HFFc6 (cell line): ENCODE data around the gene CHADL. TPM values are rescaled to one million over a fixed set of nuclear protein-coding genes. Genes with fewer than 3 reads are reported as not detected.
"Not testable (repeated sequence)": the region's sequence is repeated elsewhere in the genome, so short reads cannot be mapped to it uniquely, and the experiment has no call there.

Experiments used
- DNase-seq: peaks from one replicate; pipeline ENCODE4 v3.0.0-alpha.2; 2018
- H3K27ac Mint-ChIP-seq: 2 replicates; pipeline ENCODE4 v1.8.0; 2020; ENCODE audit warnings: mild to moderate bottlenecking, mixed read lengths
- H3K27me3 Mint-ChIP-seq: 2 replicates; pipeline ENCODE4 v1.8.0; 2021; ENCODE audit warnings: mild to moderate bottlenecking, moderate library complexity, mixed read lengths; ENCODE audit not compliant: insufficient read depth
- H3K36me3 Mint-ChIP-seq: 2 replicates; pipeline ENCODE4 v1.8.0; 2021; ENCODE audit warnings: low read depth, mixed read lengths
- H3K4me1 Mint-ChIP-seq: 2 replicates; pipeline ENCODE4 v1.8.0; 2020; ENCODE audit warnings: low read depth, mixed read lengths
- H3K4me3 Mint-ChIP-seq: 2 replicates; pipeline ENCODE4 v1.8.0; 2020; ENCODE audit warnings: mild to moderate bottlenecking, moderate library complexity, mixed read lengths
- H3K9me3 Mint-ChIP-seq: 2 replicates; pipeline ENCODE4 v1.8.0; 2020; ENCODE audit warnings: mild to moderate bottlenecking, mixed read lengths
- total RNA-seq, 6 experiments: library from RNA; stranded (reverse); fragmentation: NEBNext Ultra II Directional; extraction: Animal tissue kit (Norgen Biotek cat#: 25700); gene quantifications; 2 replicates in 1 of 6; 3 replicates in 5 of 6; pipeline ENCODE4 v1.2.3, GENCODE V29; 2021
- TF ChIP-seq, protein P1 (sequence below): fragments of 200-600 bp; sonication (generic); IDR thresholded peaks from 2 replicates; pipeline ENCODE4 v1.5.0; 2021; ENCODE audit warnings: antibody characterized with exemption, mild to moderate bottlenecking

Gene CHADL
- total RNA-seq, 6 experiments from 2014 or later: 0.13 to 0.51 (median 0.45) TPM

DNA sequence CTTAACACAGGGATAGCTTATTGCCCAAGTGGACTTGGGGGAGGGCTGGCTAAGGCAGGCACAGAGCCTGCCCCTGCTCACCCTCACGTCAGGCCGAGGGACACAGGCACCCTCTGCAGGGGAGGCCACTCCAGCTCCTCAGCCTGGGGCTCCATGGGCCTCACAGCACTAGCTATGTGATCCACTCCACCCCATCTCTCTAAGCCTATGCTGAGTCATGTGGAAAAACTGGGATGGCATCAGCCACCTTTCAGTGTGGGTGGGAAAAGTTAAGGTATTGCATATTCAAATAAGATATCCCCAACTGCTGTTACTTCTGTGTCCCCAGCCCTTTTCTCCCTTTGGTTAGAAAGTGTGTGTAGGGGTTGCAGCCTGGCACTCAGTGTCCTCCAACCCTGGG, 23.0 kb upstream of the CHADL start:
- Mint-ChIP-seq H3K36me3 (peaks cover 29% of the 10 kb centered on the region), H3K27me3 (no peaks in the 10 kb centered on the region; the same call in 1 of the 2 replicates), H3K27ac (no peak overlapping the region; the same call in 1 of the 2 replicates), H3K9me3 (no peaks in the 10 kb centered on the region), H3K4me3 (no peak overlapping the region), H3K4me1 (peaks cover 13% of the 10 kb centered on the region)
- DNase-seq: no peak
- TF ChIP-seq, protein P1, sequence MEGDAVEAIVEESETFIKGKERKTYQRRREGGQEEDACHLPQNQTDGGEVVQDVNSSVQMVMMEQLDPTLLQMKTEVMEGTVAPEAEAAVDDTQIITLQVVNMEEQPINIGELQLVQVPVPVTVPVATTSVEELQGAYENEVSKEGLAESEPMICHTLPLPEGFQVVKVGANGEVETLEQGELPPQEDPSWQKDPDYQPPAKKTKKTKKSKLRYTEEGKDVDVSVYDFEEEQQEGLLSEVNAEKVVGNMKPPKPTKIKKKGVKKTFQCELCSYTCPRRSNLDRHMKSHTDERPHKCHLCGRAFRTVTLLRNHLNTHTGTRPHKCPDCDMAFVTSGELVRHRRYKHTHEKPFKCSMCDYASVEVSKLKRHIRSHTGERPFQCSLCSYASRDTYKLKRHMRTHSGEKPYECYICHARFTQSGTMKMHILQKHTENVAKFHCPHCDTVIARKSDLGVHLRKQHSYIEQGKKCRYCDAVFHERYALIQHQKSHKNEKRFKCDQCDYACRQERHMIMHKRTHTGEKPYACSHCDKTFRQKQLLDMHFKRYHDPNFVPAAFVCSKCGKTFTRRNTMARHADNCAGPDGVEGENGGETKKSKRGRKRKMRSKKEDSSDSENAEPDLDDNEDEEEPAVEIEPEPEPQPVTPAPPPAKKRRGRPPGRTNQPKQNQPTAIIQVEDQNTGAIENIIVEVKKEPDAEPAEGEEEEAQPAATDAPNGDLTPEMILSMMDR: no peak

DNA sequence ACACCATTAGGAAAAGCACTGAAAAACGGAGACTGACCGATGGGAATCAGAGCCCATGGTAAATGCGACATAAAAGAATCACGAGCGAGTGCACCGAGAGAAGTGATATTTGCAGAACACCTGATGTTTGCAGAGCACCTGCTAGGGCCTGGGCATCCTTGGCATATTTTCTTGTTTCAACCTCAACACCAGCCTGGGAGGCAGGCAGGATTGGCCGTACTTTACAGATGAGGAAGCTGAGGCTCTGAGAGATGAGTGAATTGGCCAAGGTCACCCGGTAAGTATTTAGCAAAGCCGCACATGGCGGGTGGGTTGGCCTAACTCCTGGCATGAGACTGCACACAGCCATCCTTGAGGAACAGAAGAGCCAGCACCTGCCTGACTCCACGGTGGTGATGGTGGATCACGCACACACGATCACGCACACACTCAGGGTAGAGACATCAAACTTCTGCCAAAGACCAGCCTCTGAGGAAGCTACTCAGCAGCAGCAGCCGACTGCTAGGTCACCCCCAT, 21.6 kb upstream of the CHADL start:
- DNase-seq: no peak
- Mint-ChIP-seq H3K4me3 (no peak overlapping the region; the same call in 1 of the 2 replicates), H3K27ac (no peak overlapping the region; the same call in 1 of the 2 replicates), H3K27me3 (peaks cover 3% of the 10 kb centered on the region; the same call in 1 of the 2 replicates), H3K9me3 (no peaks in the 10 kb centered on the region), H3K4me1 (peaks cover 15% of the 10 kb centered on the region), H3K36me3 (peaks cover 29% of the 10 kb centered on the region)
- TF ChIP-seq, protein P1: no peak

DNA sequence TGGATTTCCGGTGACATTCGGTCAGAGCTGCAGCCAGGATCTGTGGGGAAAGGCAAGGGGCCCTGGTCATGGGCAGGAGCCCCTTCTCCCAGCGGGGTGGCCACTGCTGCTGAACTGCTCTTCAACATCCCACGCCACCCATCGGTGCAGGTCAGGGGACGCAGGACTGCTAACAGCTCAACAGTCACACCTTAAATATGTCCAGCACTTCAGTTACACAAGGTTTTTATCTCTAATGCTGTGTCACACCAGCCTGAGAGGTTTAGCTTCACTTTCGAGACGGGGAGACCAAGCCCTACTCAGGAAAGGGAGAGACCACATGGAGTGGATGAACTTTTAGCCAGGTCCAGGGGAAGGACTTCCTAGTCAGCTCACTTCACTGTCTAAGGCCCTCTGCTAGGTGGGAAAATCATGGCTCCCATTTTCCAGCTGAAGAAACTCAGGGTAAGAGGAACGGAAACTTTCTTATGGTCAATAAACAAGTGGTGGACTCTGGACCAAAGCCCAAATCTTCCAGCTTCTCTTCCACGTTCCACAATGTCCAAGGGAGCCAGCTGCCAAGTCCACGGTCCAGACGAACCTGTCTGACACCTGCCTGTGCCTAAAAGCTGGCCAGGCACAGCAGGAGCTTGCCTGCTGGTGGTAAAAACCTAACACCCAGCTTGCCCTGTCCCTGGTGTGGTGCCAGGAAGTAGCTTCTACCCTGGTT, 21.0 kb upstream of the CHADL start:
- no peak overlapping the region; the same call in none of the 2 replicates for H3K27ac Mint-ChIP-seq
- peaks cover 21% of the 10 kb centered on the region for H3K4me1 Mint-ChIP-seq
- no peaks in the 10 kb centered on the region for H3K9me3 Mint-ChIP-seq
- TF ChIP-seq, protein P1: no peak
- DNase-seq: no peak
- peaks cover 3% of the 10 kb centered on the region; the same call in 1 of the 2 replicates for H3K27me3 Mint-ChIP-seq
- peaks cover 35% of the 10 kb centered on the region for H3K36me3 Mint-ChIP-seq
- no peak overlapping the region; the same call in 1 of the 2 replicates for H3K4me3 Mint-ChIP-seq

DNA sequence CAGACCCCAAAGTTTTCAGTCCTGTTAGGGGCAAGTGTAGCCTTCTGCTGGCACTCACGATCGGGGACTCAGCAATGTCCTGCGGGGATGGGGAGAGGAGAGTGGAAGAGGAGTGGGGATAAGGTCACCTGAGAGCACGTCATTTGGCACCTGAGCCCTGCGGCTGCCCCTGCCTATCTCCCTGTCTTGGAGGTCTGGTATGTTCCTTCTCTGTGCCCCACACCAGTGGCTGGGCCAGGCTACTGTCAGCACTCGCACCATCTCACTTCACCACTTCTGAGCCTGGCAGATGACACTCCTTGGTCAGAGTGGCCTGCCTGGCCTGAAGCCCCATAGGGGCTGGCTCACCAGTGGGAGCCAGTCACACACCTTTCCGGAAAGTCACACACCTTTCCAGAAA, 20.1 kb upstream of the CHADL start:
- no peak for DNase-seq
- Mint-ChIP-seq H3K27me3 (peaks cover 3% of the 10 kb centered on the region; the same call in 1 of the 2 replicates), H3K9me3 (no peaks in the 10 kb centered on the region), H3K27ac (peak overlapping the region; percentile 29; the same call in 1 of the 2 replicates), H3K36me3 (peaks cover 34% of the 10 kb centered on the region), H3K4me1 (peaks cover 23% of the 10 kb centered on the region), H3K4me3 (no peak overlapping the region)
- TF ChIP-seq, protein P1: no peak

DNA sequence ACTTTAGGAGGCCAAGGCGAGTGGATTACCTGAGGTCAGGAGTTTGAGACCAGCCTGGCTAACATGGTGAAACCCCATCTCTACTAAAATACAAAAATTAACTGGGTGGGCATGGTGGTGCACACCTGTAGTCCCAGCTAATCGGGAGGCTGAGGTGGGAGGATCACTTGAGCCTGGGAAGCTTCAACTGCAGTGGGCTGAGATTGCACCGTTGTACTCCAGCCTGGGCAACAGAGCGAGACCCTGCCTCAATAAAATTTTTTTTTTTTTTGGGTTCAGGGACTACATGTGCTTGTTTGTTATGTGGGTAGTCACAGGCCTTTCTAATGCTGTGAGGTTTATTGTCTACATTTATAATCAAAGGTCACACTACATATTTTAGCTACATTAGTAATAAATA, 19.0 kb upstream of the CHADL start:
- Mint-ChIP-seq H3K4me1 (peaks cover 16% of the 10 kb centered on the region), H3K36me3 (peaks cover 28% of the 10 kb centered on the region)
- not testable (repeated sequence) for DNase-seq, H3K9me3 Mint-ChIP-seq, H3K27me3 Mint-ChIP-seq, H3K27ac Mint-ChIP-seq, H3K4me3 Mint-ChIP-seq

DNA sequence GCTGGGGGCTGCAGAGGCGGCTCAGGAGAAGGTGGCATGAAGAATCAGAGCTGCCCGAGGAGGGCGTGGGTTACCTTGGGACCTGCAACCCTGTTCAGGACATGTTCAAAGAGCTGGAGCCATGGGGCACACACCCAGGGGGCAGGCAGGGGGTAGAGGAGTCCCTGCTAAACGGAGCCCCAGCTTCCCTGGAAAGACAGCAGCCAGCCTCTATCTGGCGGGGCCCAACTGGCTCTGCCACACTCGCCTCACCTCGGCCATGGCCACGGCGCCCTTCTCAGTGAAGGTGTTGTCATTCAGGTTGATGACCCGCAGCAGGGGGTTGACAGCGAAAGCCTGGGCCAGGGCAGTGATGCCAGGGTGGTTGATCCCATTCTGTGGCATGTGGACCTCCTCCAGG, 17.0 kb upstream of the CHADL start:
- H3K36me3 Mint-ChIP-seq: peaks cover 25% of the 10 kb centered on the region
- H3K27me3 Mint-ChIP-seq: peaks cover 9% of the 10 kb centered on the region
- peaks cover 15% of the 10 kb centered on the region for H3K4me1 Mint-ChIP-seq
- DNase-seq: no peak
- no peaks in the 10 kb centered on the region for H3K9me3 Mint-ChIP-seq
- H3K27ac Mint-ChIP-seq: 0 out of 2 replicates have a peak overlapping the region, but pooled peaks have one; percentile 5
- H3K4me3 Mint-ChIP-seq: no peak overlapping the region
- TF ChIP-seq, protein P1: no peak
